RPMI7951 (cell line): Measurements from ENCODE around the gene FZD1. TPM values are rescaled to one million over a fixed set of nuclear protein-coding genes. Genes with fewer than 3 reads are reported as not detected.
"Not testable (repeated sequence)": the region's sequence is repeated elsewhere in the genome, so short reads cannot be mapped to it uniquely, and the experiment has no call there.

Experiments
- DNase-seq: peaks from one replicate; pipeline ENCODE4 v3.0.0-alpha.2; 2012; ENCODE audit warnings: low read depth
- total RNA-seq: library from RNA; depleted of rRNA; stranded (reverse); fragments of >200 nt; shearing (Covaris generic); gene quantifications from 2 replicates; pipeline ENCODE4 v1.2.3, GENCODE V29; 2014

The FZD1 gene
- total RNA-seq, 1 experiment from 2014 or later: 10.1 TPM

- no peak for DNase-seq
These were observed 31.3 kb downstream of the FZD1 start for GRCh38 chr7:91295576-91295975.

GRCh38 chr7:91297939-91298338 is 33.7 kb downstream of the FZD1 start:
- no peak for DNase-seq

- no peak for DNase-seq
These were observed 35.9 kb downstream of the FZD1 start for GRCh38 chr7:91299952-91300775.

- DNase-seq: no peak
These were observed 38.6 kb downstream of the FZD1 start for GRCh38 chr7:91302794-91303193.

GRCh38 chr7:91306266-91306665 is 42.0 kb downstream of the FZD1 start:
- no peak for DNase-seq

GRCh38 chr7:91307467-91307866 is 43.2 kb downstream of the FZD1 start:
- no peak for DNase-seq

GRCh38 chr7:91308191-91308590 is 44.0 kb downstream of the FZD1 start:
- not testable (repeated sequence) for DNase-seq

GRCh38 chr7:91310830-91311460 is 46.7 kb downstream of the FZD1 start:
- peak; percentile 22 for DNase-seq

GRCh38 chr7:91311839-91312238 is 47.6 kb downstream of the FZD1 start:
- no peak for DNase-seq

GRCh38 chr7:91313113-91313512 is 48.9 kb downstream of the FZD1 start:
- no peak for DNase-seq

GRCh38 chr7:91314591-91315323 is 50.5 kb downstream of the FZD1 start:
- DNase-seq: no peak

- no peak for DNase-seq
These were observed 52.2 kb downstream of the FZD1 start for GRCh38 chr7:91316426-91316825.

- DNase-seq: no peak
These were observed 55.1 kb downstream of the FZD1 start for GRCh38 chr7:91319351-91319750.

- no peak for DNase-seq
These were observed 56.3 kb downstream of the FZD1 start for GRCh38 chr7:91320366-91321078.
